HG03025 (cell line): ENCODE results near the gene ITPRIPL2.

Experiments
- ATAC-seq: cut with Tn5 transposase; IDR thresholded peaks from one replicate; pipeline ENCODE4 v1.9.1; 2021; ENCODE audit warnings: mild to moderate bottlenecking, moderate library complexity; ENCODE audit not compliant: unreplicated experiment, low FRiP score

The ITPRIPL2 gene

GRCh38 chr16:19116711-19117449, 3.1 kb downstream of the ITPRIPL2 start:
- ATAC-seq, result no peak

- ATAC-seq, result no peak
These were observed 5.2 kb downstream of the ITPRIPL2 start for GRCh38 chr16:19118938-19119431.

- no peak for ATAC-seq
These were observed 5.8 kb downstream of the ITPRIPL2 start for GRCh38 chr16:19119564-19119963.

- no peak for ATAC-seq
These were observed 9.9 kb downstream of the ITPRIPL2 start for GRCh38 chr16:19123535-19124178.

- ATAC-seq, result no peak
These were observed 12.5 kb downstream of the ITPRIPL2 start for GRCh38 chr16:19126300-19126699.

- ATAC-seq, result no peak
These were observed 13.4 kb downstream of the ITPRIPL2 start for GRCh38 chr16:19127205-19127604.

- ATAC-seq, result no peak
These were observed 13.9 kb downstream of the ITPRIPL2 start for GRCh38 chr16:19127674-19128131.

GRCh38 chr16:19128454-19129200, 14.9 kb downstream of the ITPRIPL2 start:
- ATAC-seq, result no peak

GRCh38 chr16:19130385-19130784, 16.6 kb downstream of the ITPRIPL2 start:
- ATAC-seq, result no peak

- ATAC-seq, result no peak
These were observed 17.4 kb downstream of the ITPRIPL2 start for GRCh38 chr16:19130852-19131824.

GRCh38 chr16:19131825-19132218, 18.1 kb downstream of the ITPRIPL2 start:
- no peak for ATAC-seq

GRCh38 chr16:19132255-19132654, 18.5 kb downstream of the ITPRIPL2 start:
- ATAC-seq, result no peak

GRCh38 chr16:19132898-19133297, 19.1 kb downstream of the ITPRIPL2 start:
- ATAC-seq, result no peak

GRCh38 chr16:19133600-19133999, 19.8 kb downstream of the ITPRIPL2 start:
- ATAC-seq, result no peak

- ATAC-seq, result no peak
These were observed 21.6 kb downstream of the ITPRIPL2 start for GRCh38 chr16:19135201-19135842.

- ATAC-seq, result no peak
These were observed 22.2 kb downstream of the ITPRIPL2 start for GRCh38 chr16:19135896-19136438.

- ATAC-seq, result no peak
These were observed 22.9 kb downstream of the ITPRIPL2 start for GRCh38 chr16:19136549-19137196.

GRCh38 chr16:19137201-19138128, 23.7 kb downstream of the ITPRIPL2 start:
- ATAC-seq, result no peak
